Uterus (tissue), 4 donors: ENCODE results near the gene ATP11B. TPM values are rescaled to one million over a fixed set of nuclear protein-coding genes. Genes with fewer than 3 reads are reported as not detected.
A peak's percentile ranks its signal among the peaks of the same experiment; 100 is the strongest.

ENCODE experiments used
- DNase-seq, 2 donors: peaks; one replicate each; pipeline ENCODE4 v3.0.0-alpha.2; 2019 to 2020
- H3K27ac ChIP-seq, 2 donors: fragments of 200-600 bp; sonication (generic); 1 replicate in 1 of 2; 2 replicates in 1 of 2; pipeline ENCODE4 v1.5.1; 2016 to 2018
- H3K27me3 ChIP-seq, 2 donors: fragments of 200-600 bp; sonication (generic); one replicate each; pipeline ENCODE4 v1.5.1; 2018 to 2019; ENCODE audit warnings: control low read depth in 1 of 2
- H3K36me3 ChIP-seq, 2 donors: fragments of 200-600 bp; sonication (generic); one replicate each; pipeline ENCODE4 v1.5.1; 2019; ENCODE audit warnings: control low read depth in 1 of 2
- H3K4me1 ChIP-seq, 2 donors: fragments of 200-600 bp; sonication (generic); one replicate each; pipeline ENCODE4 v1.5.1; 2018 to 2019; ENCODE audit warnings: control low read depth in 1 of 2
- H3K4me3 ChIP-seq, 2 donors: fragments of 200-600 bp; sonication (generic); 1 replicate in 1 of 2; 2 replicates in 1 of 2; pipeline ENCODE4 v1.5.1; 2018 to 2019; ENCODE audit warnings: mild to moderate bottlenecking in 1 of 2
- H3K9me3 ChIP-seq, 2 donors: fragments of 200-600 bp; sonication (generic); one replicate each; pipeline ENCODE4 v1.5.1; 2019; ENCODE audit warnings: control low read depth in 1 of 2
- POLR2A ChIP-seq, 2 donors: fragments of 450-650 bp; IDR thresholded peaks; one replicate each; pipeline ENCODE4 v1.6.1; 2016; ENCODE audit warnings: antibody characterized with exemption in 2 of 2, mild to moderate bottlenecking in 1 of 2, moderate library complexity in 1 of 2
- intact Hi-C: fragments of 100-400 bp; cut with DNase I; formaldehyde crosslinking; loops from one replicate; pipeline ENCODE4 v1.15.1; 2023; ENCODE audit warnings: low total_unique reads
- total RNA-seq, 4 donors: library from RNA; depleted of rRNA in 3 of 4; stranded (reverse); fragments of >200 nt in 3 of 4; gene quantifications; one replicate each; pipeline versions ENCODE4 v1.1.0 to v1.2.4, GENCODE V29; 2014 to 2023
- TF ChIP-seq, protein P1 (sequence below), 4 experiments: fragments of 200-600 bp in 2 of 4; fragments of 450-650 bp in 2 of 4; sonication (generic) in 2 of 4; IDR thresholded peaks; one replicate each; pipeline ENCODE4 v1.5.1; 2016 to 2019; ENCODE audit warnings: antibody characterized with exemption in 4 of 4, mild to moderate bottlenecking in 2 of 4, moderate library complexity in 1 of 4
- donor health status: DM: yes; HTN: yes; CAD: no.

The ATP11B gene
- total RNA-seq, 4 donors from 2014 or later = 53.5 to 136 (median 95.1) TPM

DNA sequence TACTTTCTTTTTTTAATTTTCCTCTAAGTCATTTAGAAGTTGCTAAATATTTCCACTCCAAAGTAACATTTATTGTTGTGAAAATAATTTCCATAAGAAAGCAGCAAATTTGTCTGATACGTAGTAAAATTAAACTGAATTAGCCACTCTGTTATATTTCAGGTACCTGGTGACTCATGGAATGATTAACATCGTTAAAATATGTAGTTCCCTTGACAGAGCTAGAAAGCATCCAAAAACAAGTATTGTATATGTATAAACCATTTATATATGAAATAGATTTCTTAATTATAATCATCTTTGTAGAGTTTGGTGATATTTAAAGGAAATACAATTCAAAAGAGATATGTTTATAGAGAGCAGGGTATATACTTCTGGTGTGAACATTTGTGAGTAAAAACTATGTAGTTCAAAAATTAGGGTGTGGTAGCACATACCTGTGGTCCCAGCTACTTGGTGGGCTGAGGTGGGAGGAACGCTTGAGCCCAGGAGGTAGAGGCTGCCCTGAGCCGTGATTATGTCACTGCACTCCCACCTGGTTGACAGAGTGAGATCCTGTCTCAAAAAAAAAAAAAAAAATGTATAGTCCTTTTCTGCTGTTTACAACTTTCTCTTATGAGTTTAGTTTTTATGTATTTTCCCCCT lies 36.6 kb downstream of the ATP11B start:
- DNase-seq = no peak
- intact Hi-C loops = no loop called here
- H3K36me3 ChIP-seq = no peaks in the 10 kb centered on the region
- H3K4me1 ChIP-seq = no peaks in the 10 kb centered on the region
- TF ChIP-seq, protein P1, sequence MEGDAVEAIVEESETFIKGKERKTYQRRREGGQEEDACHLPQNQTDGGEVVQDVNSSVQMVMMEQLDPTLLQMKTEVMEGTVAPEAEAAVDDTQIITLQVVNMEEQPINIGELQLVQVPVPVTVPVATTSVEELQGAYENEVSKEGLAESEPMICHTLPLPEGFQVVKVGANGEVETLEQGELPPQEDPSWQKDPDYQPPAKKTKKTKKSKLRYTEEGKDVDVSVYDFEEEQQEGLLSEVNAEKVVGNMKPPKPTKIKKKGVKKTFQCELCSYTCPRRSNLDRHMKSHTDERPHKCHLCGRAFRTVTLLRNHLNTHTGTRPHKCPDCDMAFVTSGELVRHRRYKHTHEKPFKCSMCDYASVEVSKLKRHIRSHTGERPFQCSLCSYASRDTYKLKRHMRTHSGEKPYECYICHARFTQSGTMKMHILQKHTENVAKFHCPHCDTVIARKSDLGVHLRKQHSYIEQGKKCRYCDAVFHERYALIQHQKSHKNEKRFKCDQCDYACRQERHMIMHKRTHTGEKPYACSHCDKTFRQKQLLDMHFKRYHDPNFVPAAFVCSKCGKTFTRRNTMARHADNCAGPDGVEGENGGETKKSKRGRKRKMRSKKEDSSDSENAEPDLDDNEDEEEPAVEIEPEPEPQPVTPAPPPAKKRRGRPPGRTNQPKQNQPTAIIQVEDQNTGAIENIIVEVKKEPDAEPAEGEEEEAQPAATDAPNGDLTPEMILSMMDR (IDR thresholded peaks at IDR 0.05) = no peak
- TF ChIP-seq POLR2A (IDR thresholded peaks at IDR 0.05) = no peak
- no peaks in the 10 kb centered on the region for H3K9me3 ChIP-seq
- H3K27ac ChIP-seq = no peak overlapping the region
- no peak overlapping the region for H3K4me3 ChIP-seq
- H3K27me3 ChIP-seq = no peaks in the 10 kb centered on the region

DNA sequence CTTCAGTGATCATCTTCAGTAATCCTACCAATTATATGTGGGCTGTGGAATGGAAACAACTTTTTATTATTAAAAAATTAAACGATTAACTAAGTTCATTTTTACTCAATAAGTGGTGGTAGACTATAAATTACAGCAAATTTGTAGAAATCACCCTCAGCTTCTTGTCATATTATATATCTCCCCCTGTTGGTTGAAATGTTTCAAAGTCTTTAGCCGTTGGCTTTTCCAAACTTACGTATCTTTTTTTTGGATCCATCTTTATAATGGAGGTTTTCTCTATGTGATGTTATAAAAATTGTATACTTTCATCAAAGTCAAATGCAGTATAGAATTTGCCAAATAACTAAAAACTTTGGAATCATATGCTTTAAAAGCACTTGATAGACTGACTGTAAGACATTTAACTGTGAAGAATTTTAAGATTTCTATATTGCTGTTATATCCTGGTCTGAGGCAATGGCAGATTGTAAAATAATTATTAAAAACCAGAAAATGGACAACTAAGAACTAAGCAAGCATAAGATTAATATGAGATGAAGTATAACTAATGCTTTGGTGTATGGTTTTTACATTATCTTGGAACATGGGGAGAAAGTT lies 44.7 kb downstream of the ATP11B start:
- Histone ChIP-seq H3K9me3 (no peaks in the 10 kb centered on the region), H3K27me3 (no peaks in the 10 kb centered on the region), H3K36me3 (no peaks in the 10 kb centered on the region), H3K4me1 (no peaks in the 10 kb centered on the region), H3K4me3 (no peak overlapping the region), H3K27ac (no peak overlapping the region)
- DNase-seq = no peak
- no peak for TF ChIP-seq POLR2A (IDR thresholded peaks at IDR 0.05)
- TF ChIP-seq, protein P1 (IDR thresholded peaks at IDR 0.05) = peak in 3 of 4 experiments; percentile 17 to 28 (median 19)
- intact Hi-C loops = no loop called here

DNA sequence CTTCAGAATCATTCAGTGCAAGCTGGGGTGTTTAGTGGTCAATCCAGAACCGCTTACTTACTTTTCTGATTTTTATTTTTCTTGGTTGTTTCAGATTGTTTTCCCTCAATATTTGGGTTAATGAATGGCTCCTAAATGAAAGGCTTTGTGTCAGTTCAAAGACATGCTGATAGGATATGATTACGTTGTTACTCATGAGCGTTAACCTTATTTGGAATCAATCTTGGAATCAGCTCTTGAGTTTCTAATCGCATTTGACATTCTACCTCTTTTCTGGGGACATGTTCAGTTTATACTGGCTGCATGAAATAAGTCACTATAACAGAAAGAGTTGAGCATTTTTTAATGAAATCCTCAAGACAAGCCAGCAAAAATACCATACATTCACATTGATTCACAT lies 50.2 kb downstream of the ATP11B start:
- intact Hi-C loops = no loop called here
- H3K4me3 ChIP-seq = no peak overlapping the region
- H3K27me3 ChIP-seq = no peaks in the 10 kb centered on the region
- H3K36me3 ChIP-seq = no peaks in the 10 kb centered on the region
- no peaks in the 10 kb centered on the region for H3K9me3 ChIP-seq
- no peak for TF ChIP-seq POLR2A (IDR thresholded peaks at IDR 0.05)
- TF ChIP-seq, protein P1 (IDR thresholded peaks at IDR 0.05) = no peak
- H3K4me1 ChIP-seq = no peaks in the 10 kb centered on the region
- DNase-seq = no peak
- no peak overlapping the region for H3K27ac ChIP-seq

DNA sequence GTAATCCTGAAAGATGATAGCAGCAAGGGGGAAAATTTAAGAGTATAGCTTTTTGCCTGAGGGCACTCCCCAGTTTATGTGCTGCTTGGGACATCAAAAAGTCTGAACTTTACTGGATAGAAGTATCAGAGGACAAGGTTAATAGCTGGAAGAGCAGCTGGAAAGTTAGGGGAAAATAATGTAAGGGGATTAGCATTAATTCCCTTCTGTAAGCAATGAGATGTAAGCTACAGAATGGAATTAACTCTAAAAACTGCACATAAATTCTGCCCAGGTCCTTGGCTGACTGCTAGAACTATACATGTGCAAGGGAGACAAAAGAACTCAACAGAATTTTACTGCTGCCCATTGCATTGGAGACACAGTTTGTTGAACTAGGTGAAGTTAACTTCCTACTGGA lies 55.6 kb downstream of the ATP11B start:
- no peak overlapping the region for H3K4me3 ChIP-seq
- no peak for TF ChIP-seq POLR2A (IDR thresholded peaks at IDR 0.05)
- TF ChIP-seq, protein P1 (IDR thresholded peaks at IDR 0.05) = no peak
- no peaks in the 10 kb centered on the region for H3K9me3 ChIP-seq
- intact Hi-C loops = no loop called here
- DNase-seq = no peak
- H3K36me3 ChIP-seq = no peaks in the 10 kb centered on the region
- H3K27me3 ChIP-seq = no peaks in the 10 kb centered on the region
- no peaks in the 10 kb centered on the region for H3K4me1 ChIP-seq
- no peak overlapping the region for H3K27ac ChIP-seq

DNA sequence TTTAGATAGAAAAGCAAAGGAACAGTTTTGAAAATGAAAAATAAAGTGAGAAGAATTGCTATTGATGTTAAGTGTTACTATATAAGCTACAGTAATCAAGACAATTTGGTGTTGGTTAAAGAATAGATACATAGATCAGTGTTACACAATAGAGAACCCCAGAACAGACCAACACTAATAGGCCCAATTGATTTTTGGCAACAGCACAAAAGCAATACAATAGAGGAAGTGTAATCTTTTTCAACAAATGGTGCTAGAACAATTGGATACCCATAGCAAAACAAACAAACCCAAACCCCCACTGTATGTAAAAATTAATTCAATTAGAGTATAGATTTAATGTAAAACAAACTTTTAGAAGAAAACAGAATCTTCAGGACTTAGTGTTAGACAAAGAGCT lies 61.8 kb downstream of the ATP11B start:
- DNase-seq = no peak
- no peaks in the 10 kb centered on the region for H3K36me3 ChIP-seq
- intact Hi-C loops = no loop called here
- no peaks in the 10 kb centered on the region for H3K4me1 ChIP-seq
- no peak for TF ChIP-seq POLR2A (IDR thresholded peaks at IDR 0.05)
- TF ChIP-seq, protein P1 (IDR thresholded peaks at IDR 0.05) = no peak
- H3K27ac ChIP-seq = no peak overlapping the region
- H3K27me3 ChIP-seq = no peaks in the 10 kb centered on the region
- H3K4me3 ChIP-seq = no peak overlapping the region
- no peaks in the 10 kb centered on the region for H3K9me3 ChIP-seq
